ENCODE data around the gene SYNE3.
"Not testable (repeated sequence)": the region's sequence is repeated elsewhere in the genome, so short reads cannot be mapped to it uniquely, and the experiment has no call there.

Gene SYNE3

DNA sequence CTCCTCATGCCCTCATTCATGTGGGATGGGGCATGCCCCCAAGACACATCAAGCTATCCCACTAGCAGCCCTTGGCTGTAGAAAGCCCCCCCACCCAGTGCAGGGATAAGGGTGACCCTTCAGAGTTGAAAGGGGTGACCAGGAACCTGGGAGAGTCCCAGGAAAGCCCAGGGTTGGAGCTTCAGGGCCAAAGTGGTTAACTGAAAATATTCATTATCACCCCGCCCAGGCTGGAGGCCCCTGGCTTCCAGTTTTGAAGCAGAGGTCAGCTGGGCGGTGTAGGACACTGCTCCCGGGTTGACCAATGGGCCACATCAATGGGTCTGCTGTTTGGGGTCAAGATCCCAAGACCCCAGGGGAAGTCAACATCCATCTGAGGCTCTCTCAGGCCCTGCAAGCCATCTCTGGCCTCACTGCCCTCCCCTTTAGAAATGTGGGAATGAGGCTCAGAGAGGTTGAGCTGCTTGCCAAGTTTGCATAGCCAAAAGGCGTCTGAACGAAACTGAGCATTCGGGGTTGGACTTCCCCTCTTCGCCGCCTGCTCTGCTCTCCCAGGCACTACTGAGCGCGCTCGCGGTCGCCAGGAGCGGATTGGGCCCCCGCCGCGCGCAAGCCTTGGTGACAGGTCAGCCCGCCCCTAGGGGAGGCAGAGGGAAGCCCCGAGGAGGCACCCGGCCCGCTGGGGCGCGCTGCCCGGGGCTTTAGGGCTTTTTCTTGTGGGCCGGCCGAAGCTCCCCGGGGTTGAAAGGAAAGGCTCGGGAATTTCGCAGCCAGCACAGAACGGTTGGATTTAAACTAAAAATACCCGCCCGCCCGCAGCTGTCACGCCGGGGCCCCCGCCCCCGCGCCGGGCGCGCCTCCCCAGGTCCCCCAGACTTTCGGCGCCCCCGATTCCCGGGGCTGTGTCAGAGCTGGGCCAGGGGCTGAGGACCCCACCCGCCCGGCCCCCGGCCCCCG is 576 bp downstream of the SYNE3 start:
- DNase-seq (ENCODE audit: low read depth, low spot score) = no peak
- peaks cover 5% of the 10 kb centered on the region for H3K4me1 ChIP-seq (ENCODE audit: insufficient read depth, insufficient read length)
- H3K9ac ChIP-seq (ENCODE audit: insufficient read length, low read depth) = peak overlapping the region; percentile 4
- no peaks in the 10 kb centered on the region for H3K9me3 ChIP-seq (ENCODE audit: insufficient read depth, low read length)
- peaks cover 32% of the 10 kb centered on the region for H3K27me3 ChIP-seq (ENCODE audit: insufficient read depth, insufficient read length)
- peak overlapping the region; percentile 32 for H3K4me3 ChIP-seq (ENCODE audit: insufficient read length, low read depth)
- TF ChIP-seq YY1 (IDR thresholded peaks at IDR 0.05; ENCODE audit: insufficient read depth, insufficient read length) (no peak), SUZ12 (IDR thresholded peaks at IDR 0.05; ENCODE audit: extremely low read depth, insufficient read depth, insufficient read length) (no peak), ZNF274 (IDR thresholded peaks at IDR 0.05; ENCODE audit: low read depth, low read length) (no peak)
- H3K36me3 ChIP-seq (ENCODE audit: insufficient read depth, insufficient read length, low read length) = no peaks in the 10 kb centered on the region

DNA sequence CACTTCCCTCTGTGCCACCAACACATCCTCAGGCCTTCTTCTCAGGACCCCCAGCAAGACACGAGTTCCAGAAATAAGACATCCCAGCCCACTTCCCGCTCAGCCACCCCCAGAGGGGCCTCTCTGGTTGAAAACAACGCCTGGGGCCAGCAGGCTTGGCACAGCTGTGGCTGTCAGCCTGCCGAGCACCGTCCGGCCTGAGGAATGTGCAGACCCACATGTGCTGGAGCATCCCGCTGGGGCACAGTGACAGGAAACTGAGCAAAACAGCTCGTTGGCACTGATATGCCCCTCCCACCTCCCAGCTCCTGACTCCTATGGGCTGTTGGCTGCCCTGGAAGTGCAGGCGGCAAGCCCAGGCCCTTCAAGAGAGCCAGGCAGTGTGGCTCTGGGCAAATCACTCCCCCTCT is 1.4 kb downstream of the SYNE3 start:
- TF ChIP-seq ZNF274 (IDR thresholded peaks at IDR 0.05; ENCODE audit: low read depth, low read length) = no peak
- no peak for TF ChIP-seq SUZ12 (IDR thresholded peaks at IDR 0.05; ENCODE audit: extremely low read depth, insufficient read depth, insufficient read length)
- no peak for TF ChIP-seq YY1 (IDR thresholded peaks at IDR 0.05; ENCODE audit: insufficient read depth, insufficient read length)
- no peak for DNase-seq (ENCODE audit: low read depth, low spot score)
- Histone ChIP-seq H3K9ac (ENCODE audit: insufficient read length, low read depth) (peak overlapping the region; percentile 42), H3K4me3 (ENCODE audit: insufficient read length, low read depth) (no peak overlapping the region), H3K36me3 (ENCODE audit: insufficient read depth, insufficient read length, low read length) (no peaks in the 10 kb centered on the region), H3K4me1 (ENCODE audit: insufficient read depth, insufficient read length) (peaks cover 5% of the 10 kb centered on the region), H3K27me3 (ENCODE audit: insufficient read depth, insufficient read length) (peaks cover 32% of the 10 kb centered on the region), H3K9me3 (ENCODE audit: insufficient read depth, low read length) (no peaks in the 10 kb centered on the region)

DNA sequence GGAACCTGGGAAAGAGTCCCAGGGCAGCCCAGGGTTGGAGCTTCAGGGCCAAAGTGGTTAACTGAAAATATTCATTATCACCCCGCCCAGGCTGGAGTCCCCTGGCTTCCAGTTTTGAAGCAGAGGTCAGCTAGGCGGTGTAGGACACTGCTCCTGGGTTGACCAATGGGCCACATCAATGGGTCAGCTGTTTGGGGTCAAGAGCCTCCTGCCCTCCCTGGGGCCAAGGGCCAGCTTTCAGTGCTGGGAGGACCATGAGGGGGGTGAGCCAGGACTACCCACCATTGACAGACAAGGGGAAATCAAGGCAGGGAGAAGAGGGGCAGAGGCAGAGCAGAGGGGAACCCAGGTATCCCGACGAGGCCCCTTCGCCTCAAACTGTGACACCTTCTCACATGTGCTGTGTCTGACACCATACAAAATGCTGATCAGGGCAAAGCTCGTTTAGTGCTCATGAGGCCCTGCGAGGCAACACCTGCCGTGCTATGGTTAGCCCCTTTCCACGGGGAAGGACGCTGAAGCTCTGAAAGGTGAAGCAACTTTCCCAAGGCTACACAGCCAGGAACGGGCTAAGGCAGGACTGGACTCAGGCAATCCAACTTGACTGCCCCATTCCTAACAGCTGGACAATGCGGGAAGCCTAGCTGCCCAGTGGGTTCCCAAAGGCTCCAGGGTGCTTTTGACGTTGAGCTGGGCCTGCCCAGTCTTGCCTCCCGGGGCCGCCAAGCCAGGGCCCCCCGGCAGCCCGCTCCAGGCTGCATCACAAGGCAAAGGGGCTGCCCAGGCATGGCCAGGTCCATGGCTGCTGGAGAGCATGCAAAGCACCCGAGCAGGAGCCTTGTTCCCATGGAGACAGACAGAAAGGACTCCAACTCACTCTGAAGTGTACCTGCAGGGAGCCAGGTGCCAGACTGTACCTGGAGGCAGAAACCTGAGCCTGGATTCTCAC is 2.0 kb downstream of the SYNE3 start:
- H3K36me3 ChIP-seq (ENCODE audit: insufficient read depth, insufficient read length, low read length) = no peaks in the 10 kb centered on the region
- no peak overlapping the region for H3K9ac ChIP-seq (ENCODE audit: insufficient read length, low read depth)
- TF ChIP-seq YY1 (IDR thresholded peaks at IDR 0.05; ENCODE audit: insufficient read depth, insufficient read length) (no peak), SUZ12 (IDR thresholded peaks at IDR 0.05; ENCODE audit: extremely low read depth, insufficient read depth, insufficient read length) (no peak), ZNF274 (IDR thresholded peaks at IDR 0.05; ENCODE audit: low read depth, low read length) (no peak)
- H3K4me1 ChIP-seq (ENCODE audit: insufficient read depth, insufficient read length) = peaks cover 5% of the 10 kb centered on the region
- peaks cover 32% of the 10 kb centered on the region for H3K27me3 ChIP-seq (ENCODE audit: insufficient read depth, insufficient read length)
- H3K4me3 ChIP-seq (ENCODE audit: insufficient read length, low read depth) = no peak overlapping the region
- H3K9me3 ChIP-seq (ENCODE audit: insufficient read depth, low read length) = no peaks in the 10 kb centered on the region
- DNase-seq (ENCODE audit: low read depth, low spot score) = no peak

DNA sequence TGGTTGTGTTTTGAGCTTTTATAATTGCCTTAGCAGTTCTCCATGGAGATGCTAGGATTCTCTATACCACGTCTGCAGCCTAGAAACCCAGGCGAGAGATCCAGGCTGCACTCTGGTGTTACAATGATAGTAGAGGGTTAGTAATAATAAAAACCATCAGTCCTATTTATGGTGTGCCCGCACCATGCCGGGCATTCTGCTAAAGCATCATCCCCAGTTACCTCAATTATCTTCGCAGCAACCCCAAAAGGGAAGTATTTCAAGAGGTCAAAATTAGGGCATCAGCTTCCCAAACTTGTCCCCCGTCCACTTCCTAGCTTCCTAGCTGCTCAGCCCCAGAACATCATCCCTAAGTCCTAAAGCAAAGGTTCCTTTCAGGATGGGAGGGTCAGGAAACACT is 3.2 kb downstream of the SYNE3 start:
- no peak for DNase-seq (ENCODE audit: low read depth, low spot score)
- Histone ChIP-seq H3K27me3 (ENCODE audit: insufficient read depth, insufficient read length) (peaks cover 27% of the 10 kb centered on the region), H3K9me3 (ENCODE audit: insufficient read depth, low read length) (no peaks in the 10 kb centered on the region), H3K4me1 (ENCODE audit: insufficient read depth, insufficient read length) (peaks cover 5% of the 10 kb centered on the region), H3K9ac (ENCODE audit: insufficient read length, low read depth) (no peak overlapping the region), H3K36me3 (ENCODE audit: insufficient read depth, insufficient read length, low read length) (no peaks in the 10 kb centered on the region), H3K4me3 (ENCODE audit: insufficient read length, low read depth) (no peak overlapping the region)
- TF ChIP-seq ZNF274 (IDR thresholded peaks at IDR 0.05; ENCODE audit: low read depth, low read length) (no peak), YY1 (IDR thresholded peaks at IDR 0.05; ENCODE audit: insufficient read depth, insufficient read length) (no peak), SUZ12 (IDR thresholded peaks at IDR 0.05; ENCODE audit: extremely low read depth, insufficient read depth, insufficient read length) (no peak)

DNA sequence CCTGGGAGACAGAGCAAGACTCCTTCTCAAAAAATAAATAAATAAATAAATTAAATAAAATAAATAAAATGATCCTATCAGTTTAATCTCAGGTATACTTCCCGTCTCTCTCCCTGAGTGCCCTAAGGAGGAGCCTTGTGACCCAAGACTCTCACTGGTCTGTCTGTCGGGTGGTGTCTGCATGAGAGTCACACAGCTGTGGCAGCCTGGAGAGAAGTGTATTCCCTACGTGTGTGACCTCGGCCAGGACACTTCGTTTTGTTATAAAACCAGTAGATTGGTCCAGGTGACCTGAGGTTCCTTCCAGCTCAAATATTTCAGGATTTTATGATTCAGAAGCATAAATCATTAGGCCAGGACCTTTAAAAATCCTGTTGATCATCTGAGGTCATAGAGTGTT is 4.8 kb downstream of the SYNE3 start:
- no peak overlapping the region for H3K4me3 ChIP-seq (ENCODE audit: insufficient read length, low read depth)
- peaks cover 5% of the 10 kb centered on the region for H3K4me1 ChIP-seq (ENCODE audit: insufficient read depth, insufficient read length)
- peaks cover 11% of the 10 kb centered on the region for H3K27me3 ChIP-seq (ENCODE audit: insufficient read depth, insufficient read length)
- no peak for TF ChIP-seq ZNF274 (IDR thresholded peaks at IDR 0.05; ENCODE audit: low read depth, low read length)
- TF ChIP-seq YY1 (IDR thresholded peaks at IDR 0.05; ENCODE audit: insufficient read depth, insufficient read length) = no peak
- TF ChIP-seq SUZ12 (IDR thresholded peaks at IDR 0.05; ENCODE audit: extremely low read depth, insufficient read depth, insufficient read length) = no peak
- H3K36me3 ChIP-seq (ENCODE audit: insufficient read depth, insufficient read length, low read length) = no peaks in the 10 kb centered on the region
- no peak overlapping the region for H3K9ac ChIP-seq (ENCODE audit: insufficient read length, low read depth)
- DNase-seq (ENCODE audit: low read depth, low spot score) = no peak
- no peaks in the 10 kb centered on the region for H3K9me3 ChIP-seq (ENCODE audit: insufficient read depth, low read length)

DNA sequence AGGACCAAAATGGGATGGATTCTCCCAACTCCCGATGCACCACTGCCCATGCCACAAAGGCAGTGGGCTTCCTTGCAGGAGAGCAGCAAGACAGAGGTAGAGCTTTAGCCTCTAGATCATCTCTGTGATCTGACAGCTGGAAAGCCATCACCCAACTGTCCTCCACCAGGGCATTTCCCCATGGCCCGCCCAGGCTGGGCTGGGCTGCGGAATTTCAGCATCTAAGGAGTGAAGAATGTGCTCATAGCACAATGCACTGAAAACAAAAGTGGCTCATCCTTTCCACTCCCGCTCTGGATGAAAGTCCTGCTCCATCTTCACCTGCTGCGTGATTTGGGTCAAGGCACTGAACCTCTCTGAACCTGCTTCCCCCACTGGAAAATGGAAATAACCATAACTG is 5.6 kb downstream of the SYNE3 start:
- no peak for DNase-seq (ENCODE audit: low read depth, low spot score)
- Histone ChIP-seq H3K4me3 (ENCODE audit: insufficient read length, low read depth) (no peak overlapping the region), H3K9ac (ENCODE audit: insufficient read length, low read depth) (no peak overlapping the region), H3K36me3 (ENCODE audit: insufficient read depth, insufficient read length, low read length) (no peaks in the 10 kb centered on the region), H3K9me3 (ENCODE audit: insufficient read depth, low read length) (no peaks in the 10 kb centered on the region), H3K27me3 (ENCODE audit: insufficient read depth, insufficient read length) (peaks cover 6% of the 10 kb centered on the region), H3K4me1 (ENCODE audit: insufficient read depth, insufficient read length) (peaks cover 5% of the 10 kb centered on the region)
- TF ChIP-seq SUZ12 (IDR thresholded peaks at IDR 0.05; ENCODE audit: extremely low read depth, insufficient read depth, insufficient read length) = no peak
- TF ChIP-seq ZNF274 (IDR thresholded peaks at IDR 0.05; ENCODE audit: low read depth, low read length) = no peak
- no peak for TF ChIP-seq YY1 (IDR thresholded peaks at IDR 0.05; ENCODE audit: insufficient read depth, insufficient read length)

DNA sequence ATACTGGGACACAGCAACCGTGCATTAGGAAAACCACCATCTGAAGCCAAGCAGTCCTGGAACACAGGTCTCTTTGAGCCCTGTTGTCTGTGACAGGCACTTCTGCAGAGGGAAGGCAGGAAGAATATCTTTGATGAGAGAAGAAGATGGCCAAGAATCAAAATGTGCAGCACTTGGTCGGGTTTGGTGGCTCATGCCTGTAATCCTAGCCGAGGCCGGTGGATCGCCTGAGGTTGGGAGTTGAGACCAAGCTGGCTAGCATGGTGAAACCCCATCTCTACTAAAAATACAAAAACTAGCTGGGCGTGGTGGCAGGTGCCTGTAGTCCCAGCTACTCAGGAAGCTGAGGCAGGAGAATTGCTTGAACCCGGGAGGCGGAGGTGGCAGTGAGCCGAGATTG is 6.1 kb downstream of the SYNE3 start:
- H3K4me1 ChIP-seq (ENCODE audit: insufficient read depth, insufficient read length); H3K4me3 ChIP-seq (ENCODE audit: insufficient read length, low read depth); H3K27me3 ChIP-seq (ENCODE audit: insufficient read depth, insufficient read length); DNase-seq (ENCODE audit: low read depth, low spot score); H3K9me3 ChIP-seq (ENCODE audit: insufficient read depth, low read length); H3K36me3 ChIP-seq (ENCODE audit: insufficient read depth, insufficient read length, low read length); H3K9ac ChIP-seq (ENCODE audit: insufficient read length, low read depth): not testable (repeated sequence)
